Stimulated activated CD8-positive, alpha-beta memory T cell treated with anti-CD3 and anti-CD28 coated beads, Interleukin-4, amount 100 ng/mL, for 24 hours (primary cell): ENCODE measurements around the gene CSTPP1.
"Not testable (repeated sequence)": the region's sequence is repeated elsewhere in the genome, so short reads cannot be mapped to it uniquely, and the experiment has no call there.

ENCODE experiments used
- DNase-seq: peaks from one replicate; pipeline ENCODE4 v3.0.0-alpha.2; 2020; ENCODE audit warnings: low read depth

CSTPP1 gene

DNA sequence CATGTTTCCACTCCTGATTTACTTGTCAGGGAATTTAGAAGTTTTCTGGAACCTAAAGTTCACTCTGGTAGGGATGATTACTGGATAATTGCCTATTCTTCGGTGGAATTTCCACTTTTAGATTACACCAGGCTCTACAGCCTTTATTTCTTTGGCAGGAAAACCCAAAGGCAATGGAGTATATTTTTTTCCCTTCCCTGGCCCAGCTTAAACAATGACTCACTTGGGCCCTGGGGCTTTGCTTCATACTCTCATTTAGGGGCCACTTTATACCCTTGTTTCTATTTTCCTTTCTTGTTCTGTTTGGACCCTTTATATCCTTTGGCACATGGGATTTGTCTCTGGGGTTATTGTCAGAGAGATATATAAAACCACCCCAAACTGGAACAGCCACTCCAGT, 114.7 kb downstream of the CSTPP1 start:
- no peak for DNase-seq

- DNase-seq = no peak
These were observed 115.6 kb downstream of the CSTPP1 start for GRCh38 chr11:47052165-47052564.

DNA sequence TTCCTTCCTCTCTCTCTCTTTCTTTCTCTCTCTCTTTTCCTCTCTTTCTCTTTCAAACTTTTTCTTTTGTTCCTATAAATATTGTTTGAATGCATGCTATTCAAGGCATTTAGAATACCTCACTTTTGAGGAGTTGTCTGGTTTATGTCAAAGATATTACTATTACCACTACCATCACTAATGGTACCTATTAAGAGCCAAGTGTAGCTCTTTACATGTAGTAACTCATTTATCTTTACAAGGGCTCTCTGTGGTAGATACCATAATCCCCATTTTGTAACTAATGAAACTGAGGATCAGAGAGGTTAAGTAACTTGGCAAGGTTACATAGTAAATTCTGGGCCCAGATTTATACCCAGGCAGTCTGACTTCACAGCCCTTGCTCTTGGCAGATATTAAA, 116.0 kb downstream of the CSTPP1 start:
- DNase-seq = no peak

- DNase-seq = no peak
These were observed 119.0 kb downstream of the CSTPP1 start for GRCh38 chr11:47055534-47055933.

DNA sequence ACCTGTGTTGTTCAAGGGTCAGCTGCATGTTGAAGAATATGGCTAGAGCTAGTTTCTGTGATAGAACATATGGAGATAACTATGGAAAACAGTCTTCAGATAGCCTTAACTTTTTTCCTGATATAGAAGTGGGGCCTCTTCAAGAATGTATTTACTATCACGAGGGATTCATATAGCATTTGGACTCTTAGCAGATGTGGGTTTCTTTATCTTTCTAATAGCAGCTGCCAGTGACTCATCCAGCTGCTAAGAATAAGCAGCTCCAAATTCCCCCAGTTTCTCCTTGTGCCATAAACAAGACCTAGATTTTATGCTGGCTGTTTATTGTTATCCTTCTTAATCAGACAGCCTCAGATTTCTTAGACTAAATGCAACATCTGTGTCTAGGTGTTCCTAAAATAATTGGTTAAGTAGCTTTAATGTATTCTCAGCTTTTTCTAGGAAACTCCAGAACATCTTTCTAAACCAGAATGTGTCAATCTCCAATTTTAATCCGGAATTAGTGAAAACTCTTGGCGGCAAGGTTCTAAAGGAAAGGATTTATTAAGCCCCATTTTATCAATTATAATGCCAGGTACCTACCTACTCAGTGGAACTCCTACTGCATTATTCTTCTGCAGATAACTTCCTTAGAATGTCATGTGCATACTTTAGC, 119.8 kb downstream of the CSTPP1 start:
- no peak for DNase-seq

GRCh38 chr11:47057365-47057764, 120.8 kb downstream of the CSTPP1 start:
- DNase-seq = no peak

DNA sequence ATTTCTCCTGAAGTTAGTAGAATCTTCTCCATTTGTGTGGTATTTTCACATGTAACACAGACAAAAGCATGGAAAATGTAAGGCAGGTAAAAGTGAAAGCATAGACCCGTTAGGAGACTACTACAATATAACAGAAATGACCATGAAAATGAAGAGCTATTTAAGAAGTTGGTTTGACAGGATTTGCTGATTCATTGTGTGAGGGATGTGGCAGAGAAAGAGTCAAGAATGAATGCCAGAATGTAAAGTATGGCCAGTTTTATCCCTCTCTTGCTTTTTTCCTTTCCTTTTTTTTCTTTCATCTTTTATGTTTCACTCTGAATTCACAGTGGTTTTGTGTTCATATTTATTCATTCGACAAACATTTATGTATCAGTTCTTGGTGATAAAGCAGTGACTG, 124.2 kb downstream of the CSTPP1 start:
- no peak for DNase-seq

GRCh38 chr11:47061429-47062178, 125.0 kb downstream of the CSTPP1 start:
- DNase-seq = no peak

- no peak for DNase-seq
These were observed 126.2 kb downstream of the CSTPP1 start for GRCh38 chr11:47062736-47063135.

DNA sequence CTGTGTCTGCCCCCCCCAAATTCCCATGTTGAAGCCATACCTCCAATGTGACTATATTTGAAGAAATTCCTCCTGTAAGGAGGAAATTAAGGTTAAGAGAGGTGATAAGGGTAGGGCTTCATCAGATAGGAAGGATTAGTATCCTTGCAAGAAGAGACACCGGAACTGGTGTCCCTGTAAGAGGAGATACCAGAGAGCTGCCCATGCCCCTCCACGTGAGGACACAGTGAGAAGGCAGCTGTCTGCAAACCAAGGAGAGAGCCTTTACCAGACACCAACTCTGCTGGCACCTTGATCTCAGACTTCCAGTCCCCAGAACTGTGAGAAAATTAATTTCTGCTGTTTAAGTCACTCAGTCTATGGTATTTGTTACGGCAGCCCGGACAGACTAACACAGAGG, 130.8 kb downstream of the CSTPP1 start:
- DNase-seq = no peak

GRCh38 chr11:47070769-47071168, 134.2 kb downstream of the CSTPP1 start:
- no peak for DNase-seq

- DNase-seq = no peak
These were observed 134.8 kb downstream of the CSTPP1 start for GRCh38 chr11:47071341-47071740.

DNA sequence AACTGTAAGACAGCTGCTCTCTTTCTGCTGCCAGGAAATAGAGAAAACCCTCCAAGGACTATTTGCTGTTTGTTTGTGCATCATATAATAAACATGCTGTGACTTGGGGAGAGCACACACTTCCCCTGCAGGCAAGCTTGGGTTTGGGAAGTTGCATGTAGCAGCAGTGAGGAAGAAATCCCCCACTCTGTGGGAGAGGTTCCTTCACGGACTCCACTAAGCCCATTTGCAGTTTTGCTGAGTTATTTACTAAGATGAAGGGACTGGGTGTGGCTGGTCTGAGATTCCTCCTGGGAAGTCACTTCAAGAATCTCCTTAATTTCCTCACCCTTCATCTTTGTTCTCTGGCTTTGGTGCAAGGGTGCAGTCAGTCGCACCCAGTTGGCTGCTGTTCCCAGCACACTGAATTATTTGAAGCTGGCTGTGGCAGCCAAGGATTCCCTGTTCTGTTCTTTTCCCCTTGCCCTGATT, 135.3 kb downstream of the CSTPP1 start:
- no peak for DNase-seq

GRCh38 chr11:47078751-47079521, 142.4 kb downstream of the CSTPP1 start:
- no peak for DNase-seq

GRCh38 chr11:47080775-47081174, 144.2 kb downstream of the CSTPP1 start:
- DNase-seq = not testable (repeated sequence)

- no peak for DNase-seq
These were observed 147.4 kb downstream of the CSTPP1 start for GRCh38 chr11:47083913-47084312.

GRCh38 chr11:47087801-47088200, 151.2 kb downstream of the CSTPP1 start:
- DNase-seq = no peak

DNA sequence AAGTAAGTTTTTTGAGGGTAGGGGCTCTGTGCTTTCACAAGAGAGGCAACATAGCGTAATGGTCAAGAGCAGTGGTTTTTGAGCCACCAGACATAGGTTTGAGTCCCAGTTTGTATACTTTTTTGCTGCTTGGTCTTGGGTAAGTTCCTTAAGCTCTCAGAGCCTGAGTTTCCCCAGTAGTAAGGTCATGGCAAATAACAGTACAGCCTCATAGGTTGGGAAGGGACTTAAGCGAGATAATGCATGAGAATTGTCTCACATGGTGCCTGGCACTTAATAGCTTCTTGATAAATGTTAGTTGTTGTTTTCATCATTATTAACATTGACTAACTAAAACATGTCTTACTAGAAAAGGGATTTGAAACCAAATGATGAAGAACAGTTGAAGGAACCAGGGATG, 157.0 kb downstream of the CSTPP1 start:
- DNase-seq = no peak

DNA sequence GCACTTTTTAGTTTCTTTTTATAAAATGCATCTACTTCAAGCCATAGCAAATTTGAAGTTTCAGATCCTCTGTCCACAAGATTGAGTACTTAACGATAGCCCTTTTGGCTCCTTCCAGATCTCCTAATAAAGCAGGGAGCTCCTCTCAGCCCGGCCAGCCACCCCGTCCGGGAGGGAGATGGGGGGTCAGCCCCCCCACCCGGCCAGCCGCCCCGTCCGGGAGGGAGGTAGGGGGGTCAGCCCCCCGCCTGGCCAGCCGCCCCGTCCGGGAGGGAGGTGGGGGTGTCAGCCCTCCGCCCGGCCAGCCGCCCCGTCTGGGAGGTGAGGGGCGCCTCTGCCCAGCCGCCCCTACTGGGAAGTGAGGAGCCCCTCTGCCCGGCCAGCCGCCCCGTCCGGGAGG, 160.3 kb downstream of the CSTPP1 start:
- not testable (repeated sequence) for DNase-seq

DNA sequence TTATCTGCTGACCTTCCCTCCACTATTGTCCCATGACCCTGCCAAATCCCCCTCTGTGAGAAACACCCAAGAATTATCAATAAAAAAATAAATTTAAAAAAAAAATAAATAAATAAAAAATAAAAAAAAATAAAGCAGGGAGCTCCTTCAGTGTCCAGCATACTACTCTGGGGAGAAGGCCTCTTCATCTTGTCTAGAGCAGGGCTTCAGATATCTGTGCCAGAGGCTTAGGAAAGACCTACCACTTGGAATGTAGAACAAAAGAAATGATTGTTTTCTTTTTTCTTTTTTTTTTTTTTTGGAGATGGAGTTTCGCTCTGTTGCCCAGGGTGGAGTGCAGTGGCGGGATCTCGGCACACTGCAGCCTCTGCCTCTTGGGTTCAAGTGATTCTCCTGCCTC, 161.7 kb downstream of the CSTPP1 start:
- DNase-seq = not testable (repeated sequence)

DNA sequence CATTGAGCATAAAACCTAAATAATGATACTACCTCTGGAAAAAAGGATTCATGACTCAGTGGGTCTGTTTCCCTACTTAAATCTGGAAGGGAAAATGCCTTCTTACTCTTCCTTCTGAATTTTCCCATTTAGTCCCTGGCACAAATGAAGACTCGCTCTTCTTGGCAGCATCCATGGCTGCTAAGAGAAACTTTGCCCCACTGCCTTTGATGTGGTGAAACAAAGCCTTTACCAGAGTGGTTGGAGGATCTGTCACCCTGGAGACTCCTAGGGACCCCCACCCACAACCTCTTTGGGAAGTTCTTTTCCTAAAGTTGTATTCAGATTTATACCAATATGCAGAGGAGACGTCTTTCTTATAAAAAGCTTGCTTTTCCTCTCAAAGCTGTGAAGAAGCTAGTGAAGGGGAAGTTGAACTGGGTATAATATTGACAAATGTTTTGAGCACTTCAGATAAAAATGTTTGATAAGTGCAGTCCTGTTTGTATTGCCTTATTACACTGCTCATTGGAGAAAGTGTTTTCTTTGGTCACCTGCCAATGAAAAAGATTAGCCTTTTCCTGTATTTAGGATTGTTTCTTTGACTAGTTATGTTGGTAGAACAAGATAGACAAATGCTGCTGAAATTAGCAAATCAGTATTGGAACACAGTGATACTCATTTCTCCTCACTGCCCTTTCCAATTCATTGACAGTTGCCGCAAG, 162.8 kb downstream of the CSTPP1 start:
- DNase-seq = no peak

- DNase-seq = no peak
These were observed 163.4 kb downstream of the CSTPP1 start for GRCh38 chr11:47099918-47100315.
